Right atrium auricular region (tissue), 2 donors: ENCODE results near the gene CCDC86. TPM values are rescaled to one million over a fixed set of nuclear protein-coding genes. Genes with fewer than 3 reads are reported as not detected.

Source experiments
- DNase-seq: peaks from one replicate; pipeline ENCODE4 v3.0.0-alpha.2; 2019; ENCODE audit warnings: low spot score
- H3K27ac ChIP-seq, 2 donors: fragments of 200-600 bp; sonication (generic); 1 replicate in 1 of 2; 2 replicates in 1 of 2; pipeline ENCODE4 v1.5.1; 2016 to 2019
- H3K27me3 ChIP-seq, 2 donors: fragments of 200-600 bp; sonication (generic); one replicate each; pipeline versions ENCODE4 v1.5.1 to v1.6.0; 2017 to 2019
- H3K36me3 ChIP-seq: fragments of 200-600 bp; sonication (generic); one replicate; pipeline ENCODE4 v1.5.1; 2016
- H3K4me1 ChIP-seq, 2 donors: fragments of 200-600 bp; sonication (generic); one replicate each; pipeline versions ENCODE4 v1.5.1 to v1.6.0; 2017 to 2019
- H3K4me3 ChIP-seq, 2 donors: fragments of 200-600 bp; sonication (generic); 1 replicate in 1 of 2; 2 replicates in 1 of 2; pipeline ENCODE4 v1.5.1; 2017 to 2019; ENCODE audit warnings: mild to moderate bottlenecking in 1 of 2, moderate library complexity in 1 of 2
- H3K9me3 ChIP-seq, 2 donors: fragments of 200-600 bp; sonication (generic); one replicate each; pipeline ENCODE4 v1.5.1; 2019
- CTCF ChIP-seq, 2 donors: fragments of 200-600 bp; sonication (generic); IDR thresholded peaks; one replicate each; pipeline ENCODE4 v1.5.1; 2019; ENCODE audit warnings: antibody characterized with exemption in 2 of 2
- total RNA-seq, 2 donors: library from RNA; depleted of rRNA; stranded (reverse); fragments of >200 nt; gene quantifications; one replicate each; pipeline ENCODE4 v1.1.0, GENCODE V29; 2016

Gene CCDC86
- total RNA-seq, 2 donors from 2014 or later = 9.1 to 10.2 TPM

- TF ChIP-seq CTCF (IDR thresholded peaks at IDR 0.05) = no peak
- Histone ChIP-seq H3K4me1 (peaks cover 0 to 38% of the 10 kb centered on the region in 2 donors), H3K9me3 (no peaks in the 10 kb centered on the region), H3K36me3 (peaks cover 7% of the 10 kb centered on the region), H3K27me3 (no peaks in the 10 kb centered on the region), H3K27ac (no peak overlapping the region), H3K4me3 (no peak overlapping the region)
- DNase-seq = no peak
These were observed 33.7 kb downstream of the CCDC86 start for GRCh38 chr11:60875366-60876167.

- H3K36me3 ChIP-seq = peaks cover 7% of the 10 kb centered on the region
- no peaks in the 10 kb centered on the region for H3K9me3 ChIP-seq
- H3K4me3 ChIP-seq = no peak overlapping the region
- H3K4me1 ChIP-seq = peaks cover 0 to 33% of the 10 kb centered on the region in 2 donors
- DNase-seq = no peak
- no peak for TF ChIP-seq CTCF (IDR thresholded peaks at IDR 0.05)
- no peak overlapping the region for H3K27ac ChIP-seq
- no peaks in the 10 kb centered on the region for H3K27me3 ChIP-seq
These were observed 34.2 kb downstream of the CCDC86 start for GRCh38 chr11:60876168-60876485.

- no peak for DNase-seq
- TF ChIP-seq CTCF (IDR thresholded peaks at IDR 0.05) = no peak
- H3K4me1 ChIP-seq = peaks cover 0 to 9% of the 10 kb centered on the region in 2 donors
These were observed 36.6 kb downstream of the CCDC86 start for GRCh38 chr11:60878245-60879101.

GRCh38 chr11:60879104-60879503 is 37.2 kb downstream of the CCDC86 start:
- TF ChIP-seq CTCF (IDR thresholded peaks at IDR 0.05) = no peak
- no peak for DNase-seq
- Histone ChIP-seq H3K27ac (no peak overlapping the region), H3K9me3 (no peaks in the 10 kb centered on the region), H3K36me3 (peaks cover 7% of the 10 kb centered on the region), H3K27me3 (no peaks in the 10 kb centered on the region), H3K4me3 (no peak overlapping the region), H3K4me1 (peaks cover 0 to 6% of the 10 kb centered on the region in 2 donors)

More at GRCh38 chr11:60878245-60879101, 36.6 kb downstream of the CCDC86 start:
- Histone ChIP-seq H3K4me3 (no peak overlapping the region), H3K27ac (peak overlapping the region; percentile 22 to 42), H3K27me3 (no peaks in the 10 kb centered on the region), H3K36me3 (peaks cover 7% of the 10 kb centered on the region), H3K9me3 (no peaks in the 10 kb centered on the region)

- no peak for TF ChIP-seq CTCF (IDR thresholded peaks at IDR 0.05)
- no peak for DNase-seq
- Histone ChIP-seq H3K27ac (no peak overlapping the region), H3K4me3 (no peak overlapping the region), H3K36me3 (peaks cover 7% of the 10 kb centered on the region), H3K9me3 (no peaks in the 10 kb centered on the region), H3K27me3 (no peaks in the 10 kb centered on the region), H3K4me1 (peaks cover 0 to 6% of the 10 kb centered on the region in 2 donors)
These were observed 38.2 kb downstream of the CCDC86 start for GRCh38 chr11:60879971-60880588.
